Activated CD8-positive, alpha-beta T cell treated with anti-CD3 and anti-CD28 coated beads for 36 hours (primary cell): ENCODE data around the gene ARHGAP5. TPM values are rescaled to one million over a fixed set of nuclear protein-coding genes. Genes with fewer than 3 reads are reported as not detected.

Experiments
- ATAC-seq: fragments of 200-7000 bp; cut with Tn5 transposase; one replicate; pipeline ENCODE4 v1.10.0; 2021; ENCODE audit warnings: mild to moderate bottlenecking, moderate library complexity
- CTCF ChIA-PET: fragments of 350-600 bp; sonication (Branson Sonifier 250); formaldehyde crosslinking; loops from one replicate; lab custom pipeline; 2021; ENCODE audit warnings: antibody characterized with exemption; lab: Charles Lee
- POLR2A ChIA-PET: fragments of 350-600 bp; sonication (Branson Sonifier 250); formaldehyde crosslinking; loops from one replicate; lab custom pipeline; 2021; ENCODE audit warnings: antibody characterized with exemption; lab: Charles Lee
- DNase-seq: peaks from one replicate; pipeline ENCODE4 v3.0.0-alpha.2; 2020
- H3K27ac Mint-ChIP-seq: one replicate; pipeline ENCODE4 v1.8.0; 2021; ENCODE audit warnings: mild to moderate bottlenecking, mixed read lengths
- H3K27me3 Mint-ChIP-seq: one replicate; pipeline ENCODE4 v1.8.0; 2021; ENCODE audit warnings: mixed read lengths
- H3K36me3 Mint-ChIP-seq: one replicate; pipeline ENCODE4 v1.8.0; 2021; ENCODE audit warnings: low read depth, mixed read lengths
- H3K4me1 Mint-ChIP-seq: one replicate; pipeline ENCODE4 v1.8.0; 2021; ENCODE audit warnings: low read depth, mixed read lengths
- H3K4me3 Mint-ChIP-seq: one replicate; pipeline ENCODE4 v1.8.0; 2021; ENCODE audit warnings: mild to moderate bottlenecking, moderate library complexity, mixed read lengths
- H3K9me3 Mint-ChIP-seq: one replicate; pipeline ENCODE4 v1.8.0; 2021; ENCODE audit warnings: mixed read lengths
- CTCF ChIP-seq: fragments of 200-600 bp; IDR thresholded peaks from one replicate; pipeline ENCODE4 v1.8.0; 2022; ENCODE audit warnings: antibody characterized with exemption, mild to moderate bottlenecking
- intact Hi-C: fragments of 100-400 bp; cut with micrococcal nuclease; formaldehyde crosslinking; loops from one replicate; pipeline ENCODE4 v1.10.0; 2022
- total RNA-seq, 2 experiments: library from RNA; stranded (reverse); gene quantifications; one replicate each; pipeline ENCODE4 v1.2.3, GENCODE V29; 2021

The ARHGAP5 gene
- total RNA-seq, 2 experiments from 2014 or later, result 32.5 to 36.0 TPM

- no peaks in the 10 kb centered on the region for H3K36me3 Mint-ChIP-seq
- no peak overlapping the region for H3K4me3 Mint-ChIP-seq
- no peak for ATAC-seq
- DNase-seq, result no peak
- no peaks in the 10 kb centered on the region for H3K27me3 Mint-ChIP-seq
- H3K4me1 Mint-ChIP-seq, result peaks cover 37% of the 10 kb centered on the region
- intact Hi-C loops, result no loop called here
- CTCF ChIA-PET, result interaction anchor here (1.2 kb wide), 1 partner anchor 171 kb away, joined by 3 read pairs; no protein-coding TSS in a partner anchor
- TF ChIP-seq CTCF, result no peak
- H3K27ac Mint-ChIP-seq, result no peak overlapping the region
- POLR2A ChIA-PET, result no interaction called here
- H3K9me3 Mint-ChIP-seq, result no peaks in the 10 kb centered on the region
These were observed 6.7 kb downstream of the ARHGAP5 start for GRCh38 chr14:32083789-32084188.

DNA sequence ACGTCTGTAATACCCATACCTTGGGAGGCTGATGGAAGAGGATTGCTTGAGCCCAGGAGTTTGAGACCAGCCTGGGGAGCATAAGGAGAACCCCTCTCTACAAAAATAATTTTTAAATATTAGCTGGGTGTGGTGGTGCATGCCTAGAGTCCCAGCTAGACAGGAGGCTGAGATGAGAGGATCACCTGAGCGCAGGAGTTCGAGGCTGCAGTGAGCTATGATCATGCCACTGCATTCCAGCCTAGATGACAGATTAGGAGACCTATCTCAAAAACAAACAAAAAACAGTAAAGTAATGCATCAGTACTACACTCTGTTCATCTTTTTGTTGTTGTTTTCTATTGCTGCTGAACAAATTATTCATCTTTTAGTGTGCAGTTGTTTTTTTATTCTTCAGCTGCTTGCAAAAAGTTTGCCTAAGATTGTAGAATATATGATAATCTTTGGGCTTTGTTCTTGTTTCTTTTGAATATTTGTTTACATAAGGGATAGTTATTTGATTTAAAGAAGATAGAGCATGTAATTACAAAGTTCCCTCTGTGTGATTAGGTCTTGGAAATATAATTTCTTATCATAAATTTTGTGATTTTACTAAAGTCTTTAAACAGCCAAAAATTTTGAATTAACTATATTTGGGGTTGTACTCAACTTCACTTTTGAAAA is 8.2 kb downstream of the ARHGAP5 start:
- intact Hi-C loops, result no loop called here
- Mint-ChIP-seq H3K9me3 (no peaks in the 10 kb centered on the region), H3K27ac (no peak overlapping the region), H3K36me3 (peaks cover under 1% of the 10 kb centered on the region), H3K4me1 (peaks cover 28% of the 10 kb centered on the region), H3K27me3 (no peaks in the 10 kb centered on the region), H3K4me3 (no peak overlapping the region)
- DNase-seq, result no peak
- ChIA-PET POLR2A (no interaction called here), CTCF (no interaction called here)
- no peak for TF ChIP-seq CTCF
- ATAC-seq, result no peak

DNA sequence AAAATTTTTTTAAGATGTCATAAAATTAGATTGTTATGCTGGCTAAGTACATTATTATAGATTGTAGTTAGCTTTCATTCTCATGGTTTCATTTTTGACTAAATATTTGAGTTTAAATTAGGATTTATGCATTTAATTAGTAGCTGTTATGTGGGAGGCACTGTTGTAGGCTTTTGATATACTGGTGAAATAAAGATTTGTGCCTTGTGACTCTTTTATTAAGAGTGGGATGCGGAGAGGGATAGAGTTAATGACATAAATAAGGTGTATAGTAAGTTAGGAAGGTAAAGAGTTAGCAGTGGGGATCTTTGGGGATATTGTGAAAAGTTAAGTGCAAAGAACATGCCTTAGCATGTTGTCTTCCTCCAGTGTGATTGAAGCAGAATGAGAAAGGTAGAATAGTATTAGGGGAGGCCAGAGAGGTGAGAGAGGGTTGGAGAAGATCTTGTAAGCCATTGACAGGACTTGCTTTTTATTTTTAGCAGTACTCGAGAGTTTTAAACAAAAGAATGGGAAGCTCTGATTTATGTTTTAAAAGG is 8.8 kb downstream of the ARHGAP5 start:
- ATAC-seq (no peak), DNase-seq (no peak)
- no peaks in the 10 kb centered on the region for H3K9me3 Mint-ChIP-seq
- POLR2A ChIA-PET, result interaction anchor here (1.0 kb wide), 1 partner anchor 8 kb away, joined by 4 read pairs; no protein-coding TSS in a partner anchor
- CTCF ChIA-PET, result no interaction called here
- no peak overlapping the region for H3K27ac Mint-ChIP-seq
- TF ChIP-seq CTCF, result no peak
- no peak overlapping the region for H3K4me3 Mint-ChIP-seq
- intact Hi-C loops, result no loop called here
- H3K4me1 Mint-ChIP-seq, result peaks cover 23% of the 10 kb centered on the region
- H3K36me3 Mint-ChIP-seq, result peaks cover 7% of the 10 kb centered on the region
- no peaks in the 10 kb centered on the region for H3K27me3 Mint-ChIP-seq

GRCh38 chr14:32087173-32087861 is 10.2 kb downstream of the ARHGAP5 start:
- Mint-ChIP-seq H3K4me3 (no peak overlapping the region), H3K36me3 (peaks cover 21% of the 10 kb centered on the region), H3K27ac (no peak overlapping the region), H3K27me3 (no peaks in the 10 kb centered on the region), H3K4me1 (peaks cover 19% of the 10 kb centered on the region), H3K9me3 (no peaks in the 10 kb centered on the region)
- DNase-seq (no peak), ATAC-seq (no peak)
- ChIA-PET POLR2A (no interaction called here), CTCF (interaction anchor here (1.0 kb wide), 1 partner anchor 12 kb away, joined by 3 read pairs; no protein-coding TSS in a partner anchor)
- intact Hi-C loops, result no loop called here
- TF ChIP-seq CTCF, result no peak

GRCh38 chr14:32087907-32088306 is 10.8 kb downstream of the ARHGAP5 start:
- no peaks in the 10 kb centered on the region for H3K9me3 Mint-ChIP-seq
- ChIA-PET POLR2A (no interaction called here), CTCF (interaction anchor here (1.0 kb wide), 1 partner anchor 11 kb away, joined by 3 read pairs; no protein-coding TSS in a partner anchor)
- H3K4me1 Mint-ChIP-seq, result peaks cover 15% of the 10 kb centered on the region
- ATAC-seq (no peak), DNase-seq (no peak)
- H3K27ac Mint-ChIP-seq, result no peak overlapping the region
- intact Hi-C loops, result no loop called here
- H3K4me3 Mint-ChIP-seq, result no peak overlapping the region
- TF ChIP-seq CTCF, result no peak
- H3K36me3 Mint-ChIP-seq, result peaks cover 27% of the 10 kb centered on the region
- no peaks in the 10 kb centered on the region for H3K27me3 Mint-ChIP-seq
